Body of pancreas (tissue), 4 donors: ENCODE results near the gene TPRA1. TPM values are rescaled to one million over a fixed set of nuclear protein-coding genes. Genes with fewer than 3 reads are reported as not detected.

ENCODE experiments used
- ATAC-seq: fragments of 150-250 bp; one replicate; pipeline ENCODE4 v1.9.1; 2016
- DNase-seq, 4 donors: peaks; one replicate each; pipeline ENCODE4 v3.0.0-alpha.2; 2019
- H3K27ac ChIP-seq, 4 donors: fragments of 200-600 bp; sonication (generic); 1 replicate in 3 of 4; 2 replicates in 1 of 4; pipeline versions ENCODE4 v1.5.1 to v1.6.1; 2016 to 2019; ENCODE audit warnings: mild to moderate bottlenecking in 1 of 4, mixed read lengths in 1 of 4, moderate library complexity in 1 of 4
- H3K27me3 ChIP-seq, 2 donors: fragments of 200-600 bp; sonication (generic); one replicate each; pipeline ENCODE4 v1.6.0; 2016; ENCODE audit warnings: mild to moderate bottlenecking in 1 of 2
- H3K36me3 ChIP-seq, 2 donors: fragments of 200-600 bp; sonication (generic); replicated peaks in 1 of 2; 2 replicates each; pipeline ENCODE4 v1.5.1; 2016; ENCODE audit warnings: low read depth in 2 of 2; ENCODE audit not compliant: insufficient read depth in 1 of 2
- H3K4me1 ChIP-seq: fragments of 200-600 bp; sonication (generic); one replicate; pipeline ENCODE4 v1.6.0; 2016
- H3K4me3 ChIP-seq, 2 donors: fragments of 200-600 bp; sonication (generic); 1 replicate in 1 of 2; 2 replicates in 1 of 2; pipeline ENCODE4 v1.5.1; 2016 to 2019
- H3K9me3 ChIP-seq, 3 donors: fragments of 200-600 bp; sonication (generic); 1 replicate in 2 of 3; 2 replicates in 1 of 3; pipeline ENCODE4 v1.5.1; 2016
- CTCF ChIP-seq, 7 experiments: fragments of 450-650 bp in 4 of 7; fragments of 200-600 bp in 3 of 7; sonication (generic) in 3 of 7; IDR thresholded peaks; one replicate each; pipeline ENCODE4 v1.5.1; 2016 to 2019; ENCODE audit warnings: antibody characterized with exemption in 7 of 7
- POLR2A ChIP-seq, 3 donors: fragments of 450-650 bp; IDR thresholded peaks; one replicate each; pipeline ENCODE4 v1.6.1; 2016; ENCODE audit warnings: antibody characterized with exemption in 3 of 3, mild to moderate bottlenecking in 2 of 3
- WGBS, 2 donors: methylation state at CpG; one replicate each; pipeline ENCODE4 v1.1.5; 2017; 5-methylcytosine and 5-hydroxymethylcytosine counted together
- intact Hi-C: fragments of 100-400 bp; cut with DNase I; formaldehyde crosslinking; loops from one replicate; pipeline ENCODE4 v1.15.1; 2023
- total RNA-seq, 2 donors: library from RNA; depleted of rRNA; stranded (reverse); fragments of >200 nt; gene quantifications; one replicate each; pipeline ENCODE4 v1.1.0, GENCODE V29; 2016

The TPRA1 gene
- total RNA-seq, 2 donors from 2014 or later = 31.4 to 31.6 TPM

GRCh38 chr3:127572186-127572585 is 18.3 kb downstream of the TPRA1 start:
- H3K9me3 ChIP-seq = no peaks in the 10 kb centered on the region
- WGBS, 2 donors = 43 to 80% methylated on average over 2 to 6 of the region's 6 CpGs
- intact Hi-C loops = loop anchor here (10.0 kb wide), 2 partner anchors 113 to 263 kb away; no protein-coding TSS in a partner anchor
- no peak for DNase-seq
- H3K4me1 ChIP-seq = peaks cover 5% of the 10 kb centered on the region
- H3K27ac ChIP-seq = no peak overlapping the region
- peaks cover 0 to 8% of the 10 kb centered on the region in 2 donors for H3K36me3 ChIP-seq
- no peak for ATAC-seq
- no peak overlapping the region for H3K4me3 ChIP-seq
- TF ChIP-seq CTCF (IDR thresholded peaks at IDR 0.05) (no peak), POLR2A (IDR thresholded peaks at IDR 0.05) (no peak)
- H3K27me3 ChIP-seq = no peaks in the 10 kb centered on the region

- DNase-seq = no peak
- H3K4me1 ChIP-seq = peaks cover 5% of the 10 kb centered on the region
- H3K9me3 ChIP-seq = no peaks in the 10 kb centered on the region
- H3K36me3 ChIP-seq = peaks cover 0 to 8% of the 10 kb centered on the region in 2 donors
- intact Hi-C loops = loop anchor here (10.0 kb wide), 2 partner anchors 114 to 264 kb away; no protein-coding TSS in a partner anchor
- no peak for TF ChIP-seq POLR2A (IDR thresholded peaks at IDR 0.05)
- TF ChIP-seq CTCF (IDR thresholded peaks at IDR 0.05) = no peak
- H3K27me3 ChIP-seq = no peaks in the 10 kb centered on the region
- H3K4me3 ChIP-seq = no peak overlapping the region
- no peak for ATAC-seq
- 93 to 97% methylated on average over 7 of the region's 7 CpGs for WGBS, 2 donors
- no peak overlapping the region for H3K27ac ChIP-seq
Measured at GRCh38 chr3:127570520-127570919, 20.0 kb downstream of the TPRA1 start.

GRCh38 chr3:127569160-127569559 is 21.4 kb downstream of the TPRA1 start:
- no peaks in the 10 kb centered on the region for H3K4me1 ChIP-seq
- TF ChIP-seq CTCF (IDR thresholded peaks at IDR 0.05) (no peak), POLR2A (IDR thresholded peaks at IDR 0.05) (no peak)
- H3K27me3 ChIP-seq = no peaks in the 10 kb centered on the region
- no peaks in the 10 kb centered on the region for H3K9me3 ChIP-seq
- WGBS, 2 donors = 75% methylated on average over 1 of the region's 1 CpG; no CpG with 5 or more reads in 1 of the 2 donors
- H3K27ac ChIP-seq = no peak overlapping the region
- ATAC-seq = no peak
- no peak for DNase-seq
- peaks cover 0 to 8% of the 10 kb centered on the region in 2 donors for H3K36me3 ChIP-seq
- intact Hi-C loops = no loop called here
- no peak overlapping the region for H3K4me3 ChIP-seq

- Histone ChIP-seq H3K4me1 (no peaks in the 10 kb centered on the region), H3K36me3 (peaks cover 0 to 8% of the 10 kb centered on the region in 2 donors), H3K27me3 (no peaks in the 10 kb centered on the region), H3K27ac (no peak overlapping the region), H3K4me3 (no peak overlapping the region), H3K9me3 (no peaks in the 10 kb centered on the region)
- intact Hi-C loops = no loop called here
- no peak for DNase-seq
- 79 to 93% methylated on average over 2 to 9 of the region's 9 CpGs for WGBS, 2 donors
- no peak for TF ChIP-seq POLR2A (IDR thresholded peaks at IDR 0.05)
- no peak for TF ChIP-seq CTCF (IDR thresholded peaks at IDR 0.05)
- ATAC-seq = no peak
Measured at GRCh38 chr3:127568586-127568985, 21.9 kb downstream of the TPRA1 start.

GRCh38 chr3:127566833-127567232 is 23.7 kb downstream of the TPRA1 start:
- no peak for DNase-seq
- intact Hi-C loops = no loop called here

More at GRCh38 chr3:127566833-127567232, 23.7 kb downstream of the TPRA1 start:
- TF ChIP-seq POLR2A (IDR thresholded peaks at IDR 0.05) (no peak), CTCF (IDR thresholded peaks at IDR 0.05) (no peak)
- no peak overlapping the region for H3K4me3 ChIP-seq
- no peak for ATAC-seq
- H3K4me1 ChIP-seq = no peaks in the 10 kb centered on the region
- H3K27ac ChIP-seq = no peak overlapping the region
- no peaks in the 10 kb centered on the region for H3K36me3 ChIP-seq
- WGBS, 2 donors = 67 to 74% methylated on average over 8 to 9 of the region's 9 CpGs
- H3K27me3 ChIP-seq = no peaks in the 10 kb centered on the region
- no peaks in the 10 kb centered on the region for H3K9me3 ChIP-seq
